Measurements from ENCODE around the gene CCNY.
A peak's percentile ranks its signal among the peaks of the same experiment; 100 is the strongest.

Gene CCNY

GRCh38 chr10:35336084-35336831 lies at the start of gene CCNY:
Gene CCNY, plus strand, starts transcription at chr10:35336509. Its CDS starts 545 bp downstream, at chr10:35337054.
- DNase-seq: peak; percentile 46
- in situ Hi-C loops (cut with HindIII; ENCODE audit: low pct_ligation_motif_present, low sequenced_read_pairs): no loop called here
- Histone ChIP-seq H3K36me3 (replicated peaks) (no peaks in the 10 kb centered on the region), H3K27ac (peak within 1 kb of the TSS; percentile 75), H3K27me3 (replicated peaks) (no peaks in the 10 kb centered on the region), H3K4me3 (ENCODE audit: low read depth, low read length) (peak within 1 kb of the TSS; percentile 80)
- TF ChIP-seq CTCF (IDR thresholded peaks at IDR 0.05; ENCODE audit: low read depth, low read length, missing control alignments): no peak

GRCh38 chr10:35289198-35289597 lies 47.1 kb upstream of the CCNY start:
- Histone ChIP-seq H3K4me3 (ENCODE audit: low read depth, low read length) (no peak overlapping the region), H3K36me3 (replicated peaks) (no peaks in the 10 kb centered on the region), H3K27ac (no peak overlapping the region), H3K27me3 (replicated peaks) (no peaks in the 10 kb centered on the region)
- in situ Hi-C loops (cut with HindIII; ENCODE audit: low pct_ligation_motif_present, low sequenced_read_pairs): no loop called here
- TF ChIP-seq CTCF (IDR thresholded peaks at IDR 0.05; ENCODE audit: low read depth, low read length, missing control alignments): no peak
- DNase-seq: no peak

GRCh38 chr10:35294506-35294905 lies 41.8 kb upstream of the CCNY start:
- DNase-seq: no peak
- H3K36me3 ChIP-seq (replicated peaks): no peaks in the 10 kb centered on the region
- no peak overlapping the region for H3K27ac ChIP-seq
- in situ Hi-C loops (cut with HindIII; ENCODE audit: low pct_ligation_motif_present, low sequenced_read_pairs): no loop called here
- H3K4me3 ChIP-seq (ENCODE audit: low read depth, low read length): no peak overlapping the region
- H3K27me3 ChIP-seq (replicated peaks): no peaks in the 10 kb centered on the region
- TF ChIP-seq CTCF (IDR thresholded peaks at IDR 0.05; ENCODE audit: low read depth, low read length, missing control alignments): no peak

GRCh38 chr10:35299016-35299415 lies 37.3 kb upstream of the CCNY start:
- Histone ChIP-seq H3K27ac (no peak overlapping the region), H3K36me3 (replicated peaks) (no peaks in the 10 kb centered on the region), H3K27me3 (replicated peaks) (no peaks in the 10 kb centered on the region), H3K4me3 (ENCODE audit: low read depth, low read length) (no peak overlapping the region)
- no peak for TF ChIP-seq CTCF (IDR thresholded peaks at IDR 0.05; ENCODE audit: low read depth, low read length, missing control alignments)
- in situ Hi-C loops (cut with HindIII; ENCODE audit: low pct_ligation_motif_present, low sequenced_read_pairs): no loop called here
- no peak for DNase-seq

GRCh38 chr10:35300063-35300699 lies 36.1 kb upstream of the CCNY start:
- no peaks in the 10 kb centered on the region for H3K36me3 ChIP-seq (replicated peaks)
- TF ChIP-seq CTCF (IDR thresholded peaks at IDR 0.05; ENCODE audit: low read depth, low read length, missing control alignments): no peak
- no peaks in the 10 kb centered on the region for H3K27me3 ChIP-seq (replicated peaks)
- no peak overlapping the region for H3K27ac ChIP-seq
- in situ Hi-C loops (cut with HindIII; ENCODE audit: low pct_ligation_motif_present, low sequenced_read_pairs): no loop called here
- H3K4me3 ChIP-seq (ENCODE audit: low read depth, low read length): no peak overlapping the region
- DNase-seq: peak; percentile 52

All from brain microvascular endothelial cell (primary cell).